Esophagus muscularis mucosa (tissue), 4 donors: ENCODE measurements around the gene GSTK1. TPM values are rescaled to one million over a fixed set of nuclear protein-coding genes. Genes with fewer than 3 reads are reported as not detected.

Source experiments
- DNase-seq: peaks from one replicate; pipeline ENCODE4 v3.0.0-alpha.2; 2017; ENCODE audit errors: extremely low spot score
- H3K27ac ChIP-seq, 4 donors: fragments of 200-600 bp; sonication (generic); replicated peaks in 1 of 4; 1 replicate in 3 of 4; 2 replicates in 1 of 4; pipeline ENCODE4 v1.5.1; 2016 to 2019; ENCODE audit warnings: mild to moderate bottlenecking in 1 of 4
- H3K27me3 ChIP-seq, 4 donors: fragments of 200-600 bp; sonication (generic); one replicate each; pipeline versions ENCODE4 v1.5.1 to v1.6.0; 2016 to 2019
- H3K36me3 ChIP-seq, 4 donors: fragments of 200-600 bp; sonication (generic); one replicate each; pipeline ENCODE4 v1.5.1; 2016 to 2019
- H3K4me1 ChIP-seq, 4 donors: fragments of 200-600 bp; sonication (generic); one replicate each; pipeline ENCODE4 v1.5.1; 2016 to 2019
- H3K4me3 ChIP-seq, 4 donors: fragments of 200-600 bp; sonication (generic); 1 replicate in 2 of 4; 2 replicates in 2 of 4; pipeline ENCODE4 v1.5.1; 2016 to 2019; ENCODE audit warnings: mild to moderate bottlenecking in 4 of 4, moderate library complexity in 1 of 4
- H3K9me3 ChIP-seq, 4 donors: fragments of 200-600 bp; sonication (generic); 1 replicate in 3 of 4; 2 replicates in 1 of 4; pipeline ENCODE4 v1.5.1; 2016 to 2019
- CTCF ChIP-seq, 3 experiments: fragments of 200-600 bp in 2 of 3; fragments of 450-650 bp in 1 of 3; sonication (generic) in 2 of 3; IDR thresholded peaks; one replicate each; pipeline ENCODE4 v1.5.1; 2017 to 2019; ENCODE audit warnings: antibody characterized with exemption in 3 of 3, mild to moderate bottlenecking in 2 of 3, moderate library complexity in 1 of 3
- EP300 ChIP-seq: sonication (generic); formaldehyde crosslinking; IDR thresholded peaks from one replicate; pipeline ENCODE4 v1.6.1; 2017; ENCODE audit warnings: antibody characterized with exemption
- POLR2A ChIP-seq: fragments of 450-650 bp; IDR thresholded peaks from one replicate; pipeline ENCODE4 v1.6.1; 2017; ENCODE audit warnings: antibody characterized with exemption, moderate library complexity, mild to moderate bottlenecking, low read depth
- POLR2AphosphoS5 ChIP-seq, 2 donors: sonication (generic); formaldehyde crosslinking; IDR thresholded peaks; one replicate each; pipeline ENCODE4 v1.6.1; 2017; ENCODE audit warnings: antibody characterized with exemption in 2 of 2
- WGBS: methylation state at CpG from one replicate; pipeline ENCODE4 v1.1.5; 2018; 5-methylcytosine and 5-hydroxymethylcytosine counted together
- intact Hi-C: fragments of 100-400 bp; cut with DNase I; formaldehyde crosslinking; loops from one replicate; pipeline ENCODE4 v1.15.1; 2023
- total RNA-seq, 4 donors: library from RNA; depleted of rRNA; stranded (reverse); fragments of >200 nt; gene quantifications; one replicate each; pipeline versions ENCODE4 v1.1.0 to v1.2.1, GENCODE V29; 2016

The GSTK1 gene
- total RNA-seq, 4 donors from 2014 or later = 91.8 to 123 (median 110) TPM

DNA sequence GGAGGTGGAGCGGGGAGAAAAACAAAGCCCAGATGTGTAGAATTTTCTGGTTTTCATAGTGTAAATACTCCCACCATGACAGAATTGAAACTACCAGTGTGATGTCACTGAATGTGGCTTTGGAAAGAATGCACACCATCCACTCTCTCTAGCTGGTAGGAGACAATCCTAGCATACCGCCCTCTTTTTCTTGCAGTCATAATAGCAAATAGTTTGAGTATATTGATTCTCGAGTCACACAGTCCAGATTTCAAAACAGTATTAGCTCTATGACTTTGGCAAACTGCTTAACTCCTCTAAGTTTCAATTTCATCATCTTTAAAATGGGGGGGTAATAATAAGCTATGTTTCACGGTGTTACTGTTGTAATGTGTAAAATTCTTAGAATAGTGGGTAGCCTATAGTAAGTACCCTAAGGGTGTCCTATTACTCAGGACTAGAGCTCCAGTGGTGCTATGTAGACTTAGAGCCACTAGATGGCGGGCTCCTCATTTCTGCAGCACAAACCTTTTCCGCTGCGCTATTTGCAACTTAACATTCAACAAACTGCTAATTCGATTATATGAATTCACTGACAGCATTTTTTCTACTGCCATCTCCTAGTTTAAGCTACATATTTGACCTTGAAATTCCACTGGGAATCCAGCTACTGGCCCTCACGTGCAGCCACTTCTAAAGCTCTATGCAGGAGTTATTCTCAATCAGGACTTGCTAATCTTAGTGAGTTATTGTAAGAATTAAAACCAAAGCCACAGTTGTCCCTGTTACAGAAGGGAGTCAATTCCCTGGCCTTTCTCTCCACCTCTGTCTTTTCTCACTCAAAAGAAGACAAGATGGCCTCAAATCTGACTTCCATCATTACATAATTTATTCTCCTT, 22.7 kb upstream of the GSTK1 start:
- Histone ChIP-seq H3K4me1 (peaks cover 0 to 5% (median 3%) of the 10 kb centered on the region in 4 donors), H3K4me3 (no peak overlapping the region), H3K27me3 (no peaks in the 10 kb centered on the region), H3K27ac (no peak overlapping the region), H3K9me3 (peaks cover 0 to 18% (median 9%) of the 10 kb centered on the region in 4 donors), H3K36me3 (no peaks in the 10 kb centered on the region)
- intact Hi-C loops = loop anchor here (1.0 kb wide), 1 partner anchor 176 kb away; no protein-coding TSS in a partner anchor
- no peak for TF ChIP-seq POLR2AphosphoS5 (IDR thresholded peaks at IDR 0.05)
- peak; percentile 90 to 96 (median 91) for TF ChIP-seq CTCF (IDR thresholded peaks at IDR 0.05)
- 21% methylated on average over 9 of the region's 9 CpGs for WGBS
- no peak for DNase-seq

DNA sequence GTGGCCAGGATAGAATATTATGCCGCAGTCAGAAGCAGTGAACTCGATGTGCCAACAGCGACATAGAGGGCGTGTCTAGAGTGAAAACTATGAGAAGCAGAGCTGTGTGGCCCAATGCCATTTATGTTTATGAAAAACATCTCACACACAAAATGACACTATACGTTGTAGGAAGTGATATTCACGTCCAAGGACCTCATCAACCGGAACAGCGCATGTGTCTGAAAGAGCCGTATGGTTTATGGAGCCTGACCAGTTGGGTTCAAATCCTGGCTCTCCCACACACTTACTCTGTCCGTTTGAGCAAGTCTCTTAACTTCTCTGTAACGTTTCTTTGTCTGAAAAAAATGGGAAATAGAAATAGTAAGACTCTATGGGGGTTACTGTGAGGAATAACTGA, 20.9 kb upstream of the GSTK1 start:
- intact Hi-C loops = no loop called here
- WGBS = 80% methylated on average over 11 of the region's 11 CpGs
- no peak for TF ChIP-seq EP300
- TF ChIP-seq POLR2A = no peak
- TF ChIP-seq POLR2AphosphoS5 (IDR thresholded peaks at IDR 0.05) = no peak
- TF ChIP-seq CTCF (IDR thresholded peaks at IDR 0.05) = no peak
- Histone ChIP-seq H3K27me3 (no peaks in the 10 kb centered on the region), H3K4me1 (peaks cover 0 to 5% (median 3%) of the 10 kb centered on the region in 4 donors), H3K36me3 (no peaks in the 10 kb centered on the region), H3K4me3 (no peak overlapping the region), H3K9me3 (peaks cover 0 to 4% (median 1%) of the 10 kb centered on the region in 4 donors), H3K27ac (no peak overlapping the region)
- DNase-seq = peak; percentile 74

- Histone ChIP-seq H3K4me1 (peaks cover 0 to 5% (median 3%) of the 10 kb centered on the region in 4 donors), H3K9me3 (no peaks in the 10 kb centered on the region), H3K27ac (no peak overlapping the region), H3K27me3 (no peaks in the 10 kb centered on the region), H3K4me3 (no peak overlapping the region), H3K36me3 (no peaks in the 10 kb centered on the region)
- intact Hi-C loops = no loop called here
- no peak for DNase-seq
- no peak for TF ChIP-seq EP300
- no peak for TF ChIP-seq CTCF (IDR thresholded peaks at IDR 0.05)
- no peak for TF ChIP-seq POLR2AphosphoS5 (IDR thresholded peaks at IDR 0.05)
- TF ChIP-seq POLR2A = no peak
- 72% methylated on average over 7 of the region's 7 CpGs for WGBS
Measured at GRCh38 chr7:143243111-143243510, 20.1 kb upstream of the GSTK1 start.

GRCh38 chr7:143243614-143244013, 19.6 kb upstream of the GSTK1 start:
- intact Hi-C loops = no loop called here
- no peak overlapping the region for H3K4me3 ChIP-seq

More at GRCh38 chr7:143243614-143244013, 19.6 kb upstream of the GSTK1 start:
- DNase-seq = peak; percentile 39
- WGBS = 53% methylated on average over 3 of the region's 3 CpGs
- Histone ChIP-seq H3K36me3 (no peaks in the 10 kb centered on the region), H3K4me1 (peaks cover 0 to 5% (median 3%) of the 10 kb centered on the region in 4 donors), H3K27ac (no peak overlapping the region), H3K9me3 (no peaks in the 10 kb centered on the region), H3K27me3 (no peaks in the 10 kb centered on the region)
- TF ChIP-seq EP300 (no peak), POLR2AphosphoS5 (IDR thresholded peaks at IDR 0.05) (no peak), POLR2A (no peak), CTCF (IDR thresholded peaks at IDR 0.05) (no peak)
